ENCODE measurements around the gene CTBS. TPM values are rescaled to one million over a fixed set of nuclear protein-coding genes. Genes with fewer than 3 reads are reported as not detected.

CTBS gene
- total and polyA plus RNA-seq, 2 of the 8 experiments (the other 6 are each of a cell fraction or from before 2014, with no cell fraction given): 3.3 to 4.1 TPM

GRCh38 chr1:84600796-84601195, 26.6 kb upstream of the CTBS start:
- H2BK5ac ChIP-seq (ENCODE audit: low read depth, low read length): no peak overlapping the region
- 93% methylated on average over 5 of the region's 5 CpGs; no CpG with 5 or more reads in 1 of the 2 experiments for WGBS, 2 experiments (ENCODE audit: extremely low coverage in 1 of 2, insufficient coverage in 1 of 2, insufficient read length in 1 of 2, insufficient replicate concordance in 2 of 2, low coverage in 1 of 2, low lambda C conversion rate in 2 of 2, missing lambda C conversion rate in 1 of 2)
- H3K27me3 ChIP-seq (replicated peaks in 1 of 4; ENCODE audit: control insufficient read depth in 3 of 4, extremely low read depth in 1 of 4, insufficient read depth in 3 of 4, low read length in 3 of 4): no peaks in the 10 kb centered on the region
- no peak overlapping the region for H3K14ac ChIP-seq (ENCODE audit: insufficient read length)
- POLR2A ChIA-PET (ENCODE audit: partially characterized antibody): no interaction called here
- no peak overlapping the region for H2BK12ac ChIP-seq (ENCODE audit: low read depth, low read length)
- H4K8ac ChIP-seq (ENCODE audit: extremely low read depth, insufficient read depth, low read length): no peak overlapping the region
- no peak overlapping the region for H2BK20ac ChIP-seq (ENCODE audit: low read length)
- no peak overlapping the region for H4K91ac ChIP-seq (replicated peaks; ENCODE audit: insufficient read length, low read length)
- no peak overlapping the region for H3K4me3 ChIP-seq (ENCODE audit: extremely low read depth in 1 of 4, insufficient read depth in 2 of 4, low read depth in 3 of 4, low read length in 4 of 4)
- H3K9ac ChIP-seq (replicated peaks in 1 of 4; ENCODE audit: extremely low read depth in 1 of 4, low read depth in 3 of 4, low read length in 3 of 4): no peak overlapping the region
- H3K4me1 ChIP-seq (replicated peaks in 1 of 4; ENCODE audit: control insufficient read depth in 3 of 4, insufficient read depth in 4 of 4, low read length in 3 of 4): no peaks in the 10 kb centered on the region; a peak in 1 of 7 replicates
- H3K4me2 ChIP-seq (ENCODE audit: insufficient read depth in 1 of 2, low read depth in 2 of 2, low read length in 2 of 2): no peak overlapping the region
- no peaks in the 10 kb centered on the region for H3K23me2 ChIP-seq (ENCODE audit: low read depth, low read length)
- H3K36me3 ChIP-seq (ENCODE audit: control insufficient read depth in 2 of 4, insufficient read depth in 4 of 4, low read length in 3 of 4): no peaks in the 10 kb centered on the region
- peaks cover 11 to 12% of the 10 kb centered on the region in 2 experiments for H3K9me3 ChIP-seq (ENCODE audit: insufficient read depth in 2 of 2, low read depth in 1 of 2, low read length in 1 of 2)
- no peak overlapping the region for H3K23ac ChIP-seq (ENCODE audit: insufficient read length)
- no peaks in the 10 kb centered on the region for H3K79me2 ChIP-seq (ENCODE audit: control insufficient read depth in 1 of 2, insufficient read depth in 2 of 2, low read length in 2 of 2)
- no peak overlapping the region for H2AK5ac ChIP-seq (ENCODE audit: low read depth, low read length)
- H3K27ac ChIP-seq (ENCODE audit: low read depth, low read length): no peak overlapping the region
- H3K18ac ChIP-seq (ENCODE audit: extremely low read depth, low read length): no peak overlapping the region
- H3K56ac ChIP-seq (replicated peaks; ENCODE audit: insufficient read length, low read depth, low read length): no peak overlapping the region
- H2BK15ac ChIP-seq (ENCODE audit: low read length): no peak overlapping the region
- no peak for FAIRE-seq
- H2AFZ ChIP-seq (ENCODE audit: low read length): no peak overlapping the region
- CTCF ChIA-PET (ENCODE audit: partially characterized antibody): interaction anchor here (1.0 to 1.6 kb wide), 3 partner anchors 168 to 175 kb away, joined by 3 read pairs; no protein-coding TSS in a partner anchor
- no peak overlapping the region for H4K5ac ChIP-seq (ENCODE audit: insufficient read length, low read depth, low read length)
- H3K4ac ChIP-seq (replicated peaks; ENCODE audit: insufficient read length, low read depth, low read length): no peak overlapping the region
- DNase-seq (ENCODE audit: low read depth in 1 of 2, low spot score in 2 of 2): no peak
- no peak overlapping the region for H2BK120ac ChIP-seq (replicated peaks; ENCODE audit: low read depth, low read length)
- no peaks in the 10 kb centered on the region for H4K20me1 ChIP-seq (replicated peaks in 1 of 2; ENCODE audit: control insufficient read depth in 1 of 2, insufficient read depth in 2 of 2, low read length in 2 of 2)
- H3K79me1 ChIP-seq (ENCODE audit: low read depth, low read length): no peaks in the 10 kb centered on the region
- TF ChIP-seq YY1 (IDR thresholded peaks at IDR 0.05; ENCODE audit: low read depth, low read length): no peak
- no peak for TF ChIP-seq CREB1 (IDR thresholded peaks at IDR 0.05)
- TF ChIP-seq HDAC6 (IDR thresholded peaks at IDR 0.05; ENCODE audit: low read depth, low read length): no peak
- no peak for TF ChIP-seq KDM1A (IDR thresholded peaks at IDR 0.05; ENCODE audit: borderline replicate concordance, low read length)
- no peak for TF ChIP-seq SP4 (IDR thresholded peaks at IDR 0.05; ENCODE audit: low read length)
- TF ChIP-seq TCF12 (IDR thresholded peaks at IDR 0.05; ENCODE audit: low read depth, low read length): no peak
- TF ChIP-seq CHD1 (IDR thresholded peaks at IDR 0.05; ENCODE audit: low read depth, low read length): no peak
- TF ChIP-seq CTCF (IDR thresholded peaks at IDR 0.05; ENCODE audit: control extremely low read depth in 1 of 3, insufficient read depth in 1 of 3, low read depth in 1 of 3, low read length in 3 of 3): no peak
- TF ChIP-seq PHF8 (conservative IDR thresholded peaks at IDR 0.05; ENCODE audit: low read depth, low read length): no peak
- no peak for TF ChIP-seq SIRT6 (IDR thresholded peaks at IDR 0.05; ENCODE audit: low read length)
- no peak for TF ChIP-seq ATF2 (IDR thresholded peaks at IDR 0.05; ENCODE audit: low read length)
- no peak for TF ChIP-seq JUND (IDR thresholded peaks at IDR 0.05; ENCODE audit: low read length)

All from H1 (cell line).